Endometrial microvascular endothelial cells (primary cell): ENCODE measurements around the gene NPAS2. TPM values are rescaled to one million over a fixed set of nuclear protein-coding genes. Genes with fewer than 3 reads are reported as not detected.

Experiments used
- in situ Hi-C: cut with HindIII; loops from 2 replicates; pipeline ENCODE4 v1.10.0; 2017; ENCODE audit warnings: low sequenced_read_pairs, low pct_unique_long_range_greater_than_20kb; ENCODE audit errors: inconsistent ontology term
- total RNA-seq: library from RNA; depleted of rRNA; stranded (reverse); fragments of >200 nt; gene quantifications from one replicate; pipeline ENCODE4 v1.2.3, GENCODE V29; 2015; ENCODE audit errors: inconsistent ontology term

NPAS2 gene
- total RNA-seq, 1 donor from 2014 or later: 0.93 TPM

DNA sequence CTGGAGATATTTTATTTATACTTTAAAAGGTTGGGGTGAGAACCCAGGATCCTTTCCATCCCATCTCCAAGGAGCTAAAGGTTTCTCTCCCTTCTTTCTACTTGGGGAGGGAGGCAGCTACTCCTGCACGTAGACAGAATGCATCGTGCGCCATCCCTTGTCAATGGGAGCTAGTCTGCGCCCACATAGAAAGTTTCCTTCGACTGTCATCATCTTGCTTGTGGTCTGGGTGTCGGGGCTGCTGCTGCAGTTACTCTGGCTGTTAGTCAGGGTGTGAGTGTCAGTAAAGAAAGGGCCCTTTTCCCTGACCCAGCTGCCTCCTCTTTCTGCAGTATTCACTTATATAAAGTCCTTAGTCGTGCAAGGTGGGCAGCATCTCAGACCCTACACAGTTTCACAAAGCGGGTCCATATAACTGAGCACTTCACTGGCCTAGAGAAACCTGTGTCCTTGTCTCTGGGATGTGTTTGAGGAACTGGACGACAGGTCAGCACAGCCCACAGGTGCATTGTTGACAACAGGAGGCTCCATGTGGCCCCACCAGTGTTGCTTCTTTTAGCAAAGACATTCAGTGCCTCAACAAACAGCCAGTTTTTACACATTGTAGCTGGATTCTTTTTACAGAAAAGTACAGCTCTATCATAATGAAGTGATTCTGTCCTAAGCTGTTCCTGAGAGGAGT is 22.4 kb downstream of the NPAS2 start:
- in situ Hi-C loops: no loop called here

DNA sequence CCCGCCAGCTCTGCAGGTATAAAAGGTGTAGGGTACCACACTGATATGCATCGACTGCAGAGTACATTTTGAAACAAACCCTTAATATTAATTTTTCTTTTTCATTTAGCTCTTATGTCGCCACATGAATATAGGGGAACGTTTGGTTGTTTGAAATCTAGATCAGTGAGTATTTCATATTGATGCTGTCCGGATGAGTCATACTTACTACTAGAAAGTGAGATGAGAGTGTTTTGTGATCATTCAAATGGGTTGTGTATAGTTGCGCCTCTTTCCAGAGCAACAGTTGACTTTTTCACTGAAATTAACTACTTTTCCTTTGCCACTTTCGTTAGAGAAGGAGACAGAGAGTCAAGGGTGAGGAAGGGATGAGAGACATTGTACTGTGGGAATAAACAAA is 24.6 kb downstream of the NPAS2 start:
- in situ Hi-C loops: no loop called here

DNA sequence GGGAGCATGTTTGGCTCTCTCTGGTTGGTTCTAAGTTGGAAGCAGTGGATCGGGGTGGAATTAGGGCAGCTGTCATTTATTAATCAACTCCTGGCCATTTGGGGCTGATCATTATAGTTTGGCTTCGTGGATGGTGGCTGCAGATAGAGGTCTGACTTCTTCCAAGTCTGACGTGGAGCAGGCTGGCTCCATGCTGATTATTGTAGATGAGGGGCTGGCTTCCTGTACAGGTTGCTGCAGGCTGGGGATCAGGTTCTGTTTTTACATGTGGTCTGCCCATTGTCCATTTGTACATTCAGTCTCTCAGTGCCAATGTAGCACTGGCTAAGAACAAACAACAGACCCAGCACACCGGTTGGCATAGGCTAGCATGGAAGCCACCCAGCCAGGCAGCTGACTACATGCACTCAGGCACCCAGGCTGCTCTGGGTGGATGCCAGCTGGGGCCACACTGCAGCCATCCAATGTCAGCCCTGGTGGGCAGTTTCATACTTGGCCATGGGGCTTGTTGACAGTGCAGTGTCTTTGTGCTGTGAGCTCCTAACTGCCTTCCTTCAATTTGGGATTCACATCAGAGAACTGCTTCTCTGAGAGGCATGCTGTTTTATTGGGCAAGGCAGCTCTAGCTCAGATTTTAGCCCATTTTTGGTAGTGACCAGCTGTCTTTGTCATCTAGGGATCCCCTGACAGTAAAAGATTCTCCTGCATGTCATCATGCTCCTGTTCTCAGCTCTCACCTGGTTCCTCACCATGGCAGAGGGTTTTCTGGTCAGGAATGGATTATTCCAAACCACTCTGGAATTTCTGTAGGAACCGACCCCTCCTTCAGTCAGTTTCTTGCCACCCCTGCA is 25.4 kb downstream of the NPAS2 start:
- in situ Hi-C loops: no loop called here

DNA sequence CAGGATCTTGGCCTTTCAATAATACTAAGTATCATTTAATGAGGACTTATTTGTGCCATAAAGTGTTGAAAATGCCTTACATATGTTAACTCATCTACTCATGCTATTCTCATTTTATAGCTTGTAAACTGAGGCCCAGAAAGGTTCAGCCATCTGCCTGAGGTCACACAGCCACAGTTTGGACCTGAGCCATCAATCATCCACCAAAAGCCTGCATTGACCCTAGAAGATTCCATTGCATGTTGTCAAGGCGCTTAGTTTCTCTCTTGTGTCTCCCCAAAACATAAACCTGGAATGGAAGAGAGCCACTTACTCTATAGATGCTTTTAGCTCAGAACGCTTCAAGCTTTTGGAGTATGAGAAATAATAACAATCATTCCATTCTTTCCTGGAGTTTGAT is 26.8 kb downstream of the NPAS2 start:
- in situ Hi-C loops: no loop called here

DNA sequence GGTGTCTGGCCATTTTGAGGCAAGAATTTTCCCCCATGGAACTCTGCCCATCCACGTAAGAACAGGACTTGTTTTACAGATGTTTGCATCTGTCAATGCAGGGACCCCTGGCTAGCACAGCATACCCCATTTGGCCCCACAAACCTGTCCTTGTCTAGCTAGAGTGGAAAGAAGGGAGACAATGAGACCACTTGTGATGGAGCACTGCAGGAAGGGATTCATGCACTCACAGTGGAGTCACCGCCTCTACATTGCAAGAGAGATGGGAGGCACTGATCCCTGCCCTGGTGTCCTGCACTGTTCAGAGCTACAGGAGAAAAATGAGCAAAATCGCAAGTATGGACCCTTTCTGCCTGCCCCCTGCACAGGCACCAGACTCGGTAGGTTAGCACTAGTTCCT is 32.5 kb downstream of the NPAS2 start:
- in situ Hi-C loops: no loop called here

DNA sequence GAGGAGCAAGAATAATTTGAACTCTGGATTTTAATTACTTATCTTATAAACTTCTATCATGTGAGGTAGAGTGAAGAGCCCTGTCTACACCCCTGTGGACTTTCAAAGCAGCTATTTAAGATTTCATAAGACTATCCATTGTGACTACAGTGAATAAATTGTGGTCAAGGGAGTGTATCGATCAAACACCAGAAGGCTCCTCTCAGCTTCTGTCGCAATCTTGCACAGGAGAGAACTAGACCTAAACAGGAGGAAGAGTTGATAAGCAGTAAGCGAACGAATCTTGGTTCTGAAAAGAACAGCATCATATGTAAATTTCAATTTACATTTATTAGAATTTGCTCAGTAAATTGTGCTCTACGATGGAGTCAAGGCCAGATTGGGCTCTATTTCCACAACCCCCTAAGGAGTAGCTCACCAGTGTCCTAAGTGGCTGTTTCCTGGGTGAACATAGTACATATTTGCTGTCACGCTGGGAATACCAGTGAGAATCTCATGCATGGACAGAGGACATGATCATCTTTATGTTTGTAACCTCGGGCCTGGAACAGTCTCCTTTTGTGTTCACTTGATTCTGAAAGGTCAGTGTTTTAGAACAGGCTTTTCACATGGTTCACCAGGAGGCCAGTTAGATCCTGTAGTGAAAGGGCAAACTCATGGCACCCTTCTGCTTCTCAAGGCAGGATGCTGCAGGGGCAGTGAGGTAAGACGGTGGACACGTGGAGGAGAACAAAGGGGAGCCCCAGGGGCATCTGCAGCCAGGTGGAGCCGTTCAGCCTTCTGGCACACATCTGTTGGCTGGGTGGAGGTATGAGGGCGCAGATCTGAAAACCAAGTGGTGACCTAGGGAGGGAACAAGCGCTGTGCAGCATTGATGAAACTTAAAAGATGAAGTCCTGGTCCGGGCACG is 33.3 kb downstream of the NPAS2 start:
- in situ Hi-C loops: no loop called here

DNA sequence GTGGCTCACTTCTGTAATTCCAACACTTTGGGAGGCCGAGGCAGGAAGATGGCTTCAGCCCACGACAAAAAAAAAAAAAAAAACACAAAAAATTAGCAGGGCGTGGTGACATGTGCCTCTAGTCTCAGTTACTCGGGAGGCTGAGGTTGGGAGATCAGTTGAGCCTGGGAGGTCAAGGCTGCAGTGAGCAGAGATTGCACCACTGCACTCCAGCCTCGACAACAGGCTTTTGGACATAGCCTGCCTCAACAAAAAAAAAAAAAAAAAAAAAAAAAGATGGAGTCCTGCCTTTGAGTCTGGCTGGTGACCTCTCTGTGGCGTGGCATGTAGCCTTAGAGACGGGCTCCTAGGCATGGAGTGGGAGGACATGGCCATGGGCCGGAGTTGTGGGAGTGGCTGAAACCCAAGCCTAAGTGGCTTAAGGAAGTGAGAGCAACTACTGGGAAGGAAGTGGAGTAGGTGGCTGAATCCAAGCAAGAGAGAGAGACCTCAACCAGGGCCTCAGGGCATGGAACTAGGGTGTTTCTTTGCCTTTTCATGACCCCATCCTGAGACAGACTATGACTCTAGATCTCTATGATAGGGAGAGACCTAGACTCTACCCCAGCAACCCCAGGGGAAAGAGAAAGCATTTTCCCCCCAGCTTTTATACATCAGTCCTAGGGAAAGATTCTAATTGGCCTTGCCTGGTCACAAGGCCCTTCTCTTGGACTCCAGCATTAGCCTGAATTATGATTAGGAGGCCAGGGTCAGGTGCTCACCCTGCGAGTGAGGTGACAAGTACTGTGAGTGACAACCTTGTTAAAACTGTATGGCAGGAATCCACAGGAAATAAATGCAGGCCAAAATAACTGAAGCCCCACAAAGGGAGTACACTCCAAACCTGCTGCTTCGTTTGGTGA is 34.2 kb downstream of the NPAS2 start:
- in situ Hi-C loops: no loop called here

DNA sequence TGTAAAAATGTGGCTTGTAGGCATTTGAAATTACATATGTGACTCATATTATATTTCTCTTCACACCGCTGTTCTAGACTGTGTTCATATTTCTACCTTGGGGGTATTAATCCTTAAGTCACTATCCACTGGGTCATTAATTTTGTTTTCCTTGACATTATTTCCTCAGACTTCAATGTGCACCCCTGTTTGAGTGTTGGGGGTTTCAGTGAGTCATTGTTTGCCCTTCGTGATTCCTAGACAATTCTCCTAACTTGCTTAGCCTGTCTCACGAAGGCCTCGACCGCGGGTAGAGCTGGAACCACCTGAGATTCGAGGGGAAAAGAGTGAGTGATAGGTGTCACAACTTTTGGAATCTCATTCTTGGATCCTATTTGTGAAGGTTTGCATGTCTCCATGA is 35.1 kb downstream of the NPAS2 start:
- in situ Hi-C loops: no loop called here

DNA sequence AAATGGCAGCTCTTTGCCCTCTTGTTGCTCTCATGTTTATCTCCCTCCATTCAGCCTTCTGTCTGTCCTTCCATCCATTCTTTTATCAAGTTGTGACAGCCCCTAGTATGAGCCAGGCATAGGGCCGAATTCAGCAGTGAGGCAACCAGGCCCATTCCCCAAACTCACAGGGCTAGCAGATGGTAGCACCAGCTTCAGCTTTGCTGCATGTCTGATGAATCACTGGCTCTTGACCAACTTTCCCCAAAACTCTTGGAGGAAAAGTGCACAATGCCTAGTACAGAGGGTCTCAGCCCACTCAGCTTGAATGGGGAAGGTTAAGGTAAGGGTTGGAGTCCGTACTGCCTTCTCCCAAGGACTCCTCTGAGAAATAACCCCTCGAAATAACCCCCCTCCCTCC is 35.7 kb downstream of the NPAS2 start:
- in situ Hi-C loops: no loop called here

DNA sequence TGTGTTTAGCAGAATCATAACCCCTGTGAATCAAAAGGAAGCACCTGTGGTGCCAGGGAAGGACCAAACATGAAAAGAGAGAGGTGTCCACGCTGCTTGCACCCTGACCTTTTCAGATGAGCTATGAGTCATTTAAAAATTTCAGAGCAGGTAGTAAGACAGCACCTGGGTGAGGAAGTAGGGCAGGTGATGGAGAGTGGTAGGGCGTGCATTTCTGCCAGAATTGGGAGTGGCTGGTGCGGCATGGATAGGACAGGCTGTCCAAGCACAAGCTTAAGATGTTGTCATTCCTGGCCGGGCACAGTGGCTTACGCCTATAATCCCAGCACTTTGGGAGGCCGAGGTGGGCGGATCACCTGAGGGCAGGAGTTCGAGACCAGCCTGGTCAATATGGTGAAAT is 36.8 kb downstream of the NPAS2 start:
- in situ Hi-C loops: no loop called here

DNA sequence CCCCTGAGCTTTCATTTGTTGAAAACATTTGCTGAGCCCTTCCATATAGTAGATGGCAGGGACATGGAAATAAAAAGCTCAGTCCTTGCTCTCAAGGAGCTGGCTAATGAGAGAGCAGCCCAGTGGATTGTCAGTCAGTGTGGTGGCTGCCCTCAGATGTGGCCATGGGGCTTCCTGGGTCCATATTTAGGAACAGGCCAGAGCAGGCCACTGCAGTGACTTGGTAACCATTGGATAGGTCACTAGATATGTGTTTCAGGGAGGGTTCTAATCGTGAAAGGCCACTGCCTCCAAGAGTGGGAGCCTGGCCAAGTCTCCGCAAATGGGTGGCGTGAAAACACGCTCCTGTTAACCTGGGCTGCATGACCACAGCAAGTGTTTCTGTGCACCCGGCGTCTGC is 37.4 kb downstream of the NPAS2 start:
- in situ Hi-C loops: no loop called here

DNA sequence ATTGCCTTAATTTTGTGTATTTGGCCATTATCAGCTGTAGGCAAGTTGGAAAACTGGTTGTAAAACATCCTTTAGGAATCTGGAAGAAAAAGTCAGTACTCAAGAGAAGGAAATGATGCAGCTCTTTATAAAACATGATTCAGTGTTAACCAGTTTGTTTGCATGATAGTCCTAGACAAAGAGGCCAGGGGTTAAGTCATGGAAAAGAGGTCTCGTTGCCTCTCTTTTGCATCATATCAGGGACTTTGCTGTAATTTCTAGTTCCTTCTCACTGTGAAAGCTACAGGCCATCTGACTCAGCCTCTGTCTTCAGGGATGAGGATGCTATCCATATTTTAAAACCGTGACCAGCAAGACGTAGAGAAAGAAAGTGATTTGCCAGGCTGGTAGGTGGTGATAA is 38.0 kb downstream of the NPAS2 start:
- in situ Hi-C loops: no loop called here

DNA sequence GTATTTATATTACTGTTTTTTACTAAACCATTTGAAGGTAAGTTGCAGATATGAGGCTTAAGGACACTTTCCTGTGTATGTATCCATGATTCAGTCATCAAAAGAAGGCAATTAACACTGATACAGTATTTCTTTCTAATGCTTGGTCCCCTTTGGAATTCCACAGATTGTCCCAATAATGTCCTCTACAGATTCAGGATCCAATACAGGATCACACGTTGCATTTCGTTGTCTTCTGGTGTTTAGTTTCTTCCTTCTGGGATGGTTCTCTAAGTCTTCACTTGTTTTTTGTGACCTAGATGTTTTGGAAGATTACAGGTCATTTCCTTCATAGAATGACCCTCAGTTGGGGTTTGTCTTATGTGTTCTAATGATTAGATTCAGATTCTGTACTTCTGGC is 40.0 kb downstream of the NPAS2 start:
- in situ Hi-C loops: no loop called here

DNA sequence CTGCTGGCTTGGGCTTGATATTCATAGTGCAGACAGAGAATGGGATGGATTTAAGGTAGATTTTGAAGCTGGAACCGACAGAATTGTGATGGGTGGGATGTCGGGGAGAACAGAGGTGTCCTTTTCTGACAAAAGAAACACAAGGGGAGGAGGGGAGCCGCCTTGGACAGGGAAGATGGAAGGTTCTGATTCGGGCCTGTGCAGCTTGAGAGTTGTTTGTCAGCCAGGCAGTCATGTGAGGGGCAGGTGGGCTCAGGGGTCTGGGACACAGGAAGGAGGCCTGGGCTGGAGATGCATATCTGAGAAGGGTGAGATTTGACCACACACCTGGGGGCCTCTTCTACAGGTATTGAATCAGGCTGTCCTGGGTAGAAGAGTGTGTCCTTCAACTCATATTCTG is 41.4 kb downstream of the NPAS2 start:
- in situ Hi-C loops: no loop called here

DNA sequence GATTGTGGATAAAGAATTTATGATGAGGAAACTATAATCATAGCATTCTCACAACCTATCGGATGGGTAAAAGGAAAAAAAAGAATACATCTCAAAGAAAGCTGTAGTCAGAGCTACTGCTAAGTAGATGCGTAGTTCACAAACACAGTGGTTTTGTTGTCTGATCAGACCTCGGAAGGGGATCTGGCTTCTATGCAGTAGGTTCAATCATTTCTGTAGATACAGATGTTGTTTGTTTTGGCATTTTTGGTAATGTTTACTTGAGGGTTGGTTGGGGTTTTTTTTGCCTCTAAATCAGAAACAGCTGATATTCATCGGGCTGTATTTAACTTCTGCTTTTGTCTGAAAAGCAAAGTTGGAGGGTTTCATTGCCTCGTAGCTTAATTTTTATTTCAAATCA is 42.1 kb downstream of the NPAS2 start:
- in situ Hi-C loops: no loop called here

DNA sequence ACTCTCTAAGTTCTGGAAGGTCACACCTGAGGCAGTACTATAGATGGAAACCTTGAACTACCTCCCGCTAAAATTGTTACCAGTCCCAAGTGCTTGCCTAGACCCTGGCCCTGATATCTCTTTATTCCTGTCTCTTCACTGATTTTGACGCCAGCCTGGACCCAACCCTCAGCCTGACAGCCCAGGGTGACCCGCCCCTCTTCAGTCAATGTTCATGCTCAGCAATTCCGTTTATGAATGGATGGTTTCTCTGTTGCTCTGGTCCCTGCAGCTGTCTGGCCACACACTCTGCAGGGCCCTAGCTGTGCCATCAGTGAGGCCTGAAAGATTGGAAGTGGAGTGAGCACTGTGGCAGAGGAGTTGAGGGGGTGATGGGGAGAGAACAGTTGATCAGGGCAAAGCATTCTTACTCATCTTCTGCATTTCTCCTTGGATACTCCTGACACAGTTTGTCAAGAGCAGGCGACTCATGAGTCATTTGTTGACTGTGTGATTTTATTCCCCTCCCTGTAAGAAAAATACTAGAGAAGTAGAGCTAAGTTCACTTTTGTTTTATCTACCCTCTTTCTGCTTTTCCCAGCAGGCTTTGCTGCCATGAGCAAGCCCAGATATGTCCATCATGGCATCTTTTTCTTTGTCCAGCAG is 46.0 kb downstream of the NPAS2 start:
- in situ Hi-C loops: no loop called here

DNA sequence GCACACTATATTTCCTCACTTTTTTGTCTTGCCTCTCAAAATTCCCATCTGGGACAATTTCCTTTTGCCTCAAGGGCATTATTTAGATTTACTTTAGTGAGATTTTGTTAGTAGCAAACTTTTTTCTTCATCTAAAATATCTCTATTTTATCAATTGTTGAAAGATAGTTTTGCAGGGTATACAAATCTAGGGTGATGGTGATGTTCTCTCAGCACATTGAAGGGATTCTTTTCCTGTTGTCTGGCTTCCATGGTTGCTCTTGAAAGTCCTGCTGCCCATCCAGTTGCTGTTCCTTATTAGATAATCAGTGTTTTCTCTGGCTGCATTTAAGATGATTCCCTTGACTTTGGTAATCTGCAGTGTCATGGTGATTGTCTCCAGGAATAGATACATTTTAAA is 48.1 kb downstream of the NPAS2 start:
- in situ Hi-C loops: no loop called here

DNA sequence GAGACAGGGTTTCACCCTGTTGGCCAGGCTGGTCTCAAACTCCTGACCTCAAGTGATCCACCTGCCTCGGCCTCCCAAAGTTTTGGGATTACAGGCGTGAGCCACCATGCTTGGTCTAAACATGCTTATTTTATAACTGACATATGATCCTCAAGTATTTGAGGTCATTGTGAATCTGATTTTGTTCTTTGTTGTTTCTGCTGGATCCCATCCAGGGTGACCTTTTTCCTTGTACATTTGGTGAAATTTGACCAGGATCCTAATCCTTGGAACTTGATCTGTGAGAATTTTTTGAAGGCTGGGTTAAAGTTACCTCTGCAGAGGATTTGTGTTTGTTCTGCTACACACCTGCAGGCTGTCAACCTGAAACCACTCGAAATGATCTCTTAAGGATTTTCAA is 49.2 kb downstream of the NPAS2 start:
- in situ Hi-C loops: no loop called here
